Measurements from ENCODE around the gene OPCML. TPM values are rescaled to one million over a fixed set of nuclear protein-coding genes. Genes with fewer than 3 reads are reported as not detected.

The OPCML gene
- total RNA-seq, 3 donors from 2014 or later (not counting 1 experiment from before 2014, with no cell fraction given), result not detected

GRCh38 chr11:133070021-133070713 lies 462.1 kb downstream of the OPCML start:
- Mint-ChIP-seq H3K36me3 (no peaks in the 10 kb centered on the region), H3K4me3 (no peak overlapping the region), H3K27ac (no peak overlapping the region), H3K9me3 (no peaks in the 10 kb centered on the region), H3K4me1 (no peaks in the 10 kb centered on the region), H3K27me3 (ENCODE audit: low read depth in 2 of 2) (peaks cover 6 to 10% of the 10 kb centered on the region in 2 donors)
- no peaks in the 10 kb centered on the region for H3K27me3 ChIP-seq (ENCODE audit: control insufficient read depth, insufficient read depth, low read length)
- WGBS (ENCODE audit: insufficient coverage), result 37% methylated on average over 9 of the region's 11 CpGs
- H3K4me3 ChIP-seq (ENCODE audit: low read length), result no peak overlapping the region
- no peaks in the 10 kb centered on the region for H3K4me1 ChIP-seq (ENCODE audit: control insufficient read depth, insufficient read depth, low read length)
- no peak for ATAC-seq
- no peaks in the 10 kb centered on the region for H3K9me3 ChIP-seq (ENCODE audit: control insufficient read depth, insufficient read depth, low read length)
- no peak for TF ChIP-seq CTCF (IDR thresholded peaks at IDR 0.05)
- intact Hi-C loops (cut with micrococcal nuclease), result no loop called here
- no peak overlapping the region for H3K27ac ChIP-seq (ENCODE audit: low read length)
- no peak for DNase-seq
- no peaks in the 10 kb centered on the region for H3K36me3 ChIP-seq (ENCODE audit: control insufficient read depth, insufficient read depth, low read length)

GRCh38 chr11:133065847-133066485 lies 466.3 kb downstream of the OPCML start:
- intact Hi-C loops (cut with micrococcal nuclease), result no loop called here
- no peaks in the 10 kb centered on the region for H3K27me3 ChIP-seq (ENCODE audit: control insufficient read depth, insufficient read depth, low read length)
- no peak overlapping the region for H3K27ac ChIP-seq (ENCODE audit: low read length)
- no peak for ATAC-seq
- Mint-ChIP-seq H3K27me3 (ENCODE audit: low read depth in 2 of 2) (peaks cover 15 to 33% of the 10 kb centered on the region in 2 donors), H3K36me3 (no peaks in the 10 kb centered on the region), H3K9me3 (no peaks in the 10 kb centered on the region), H3K4me1 (peaks cover 0 to 4% of the 10 kb centered on the region in 2 donors), H3K27ac (no peak overlapping the region), H3K4me3 (no peak overlapping the region)
- H3K9me3 ChIP-seq (ENCODE audit: control insufficient read depth, insufficient read depth, low read length), result no peaks in the 10 kb centered on the region
- no peaks in the 10 kb centered on the region for H3K36me3 ChIP-seq (ENCODE audit: control insufficient read depth, insufficient read depth, low read length)
- WGBS (ENCODE audit: insufficient coverage), result 83% methylated on average over 12 of the region's 13 CpGs
- no peak for DNase-seq
- TF ChIP-seq CTCF (IDR thresholded peaks at IDR 0.05), result no peak
- H3K4me3 ChIP-seq (ENCODE audit: low read length), result no peak overlapping the region
- H3K4me1 ChIP-seq (ENCODE audit: control insufficient read depth, insufficient read depth, low read length), result no peaks in the 10 kb centered on the region

GRCh38 chr11:133064961-133065360 lies 467.3 kb downstream of the OPCML start:
- H3K27ac Mint-ChIP-seq, result no peak overlapping the region
- Histone ChIP-seq H3K4me3 (ENCODE audit: low read length) (no peak overlapping the region), H3K36me3 (ENCODE audit: control insufficient read depth, insufficient read depth, low read length) (no peaks in the 10 kb centered on the region), H3K27me3 (ENCODE audit: control insufficient read depth, insufficient read depth, low read length) (no peaks in the 10 kb centered on the region), H3K4me1 (ENCODE audit: control insufficient read depth, insufficient read depth, low read length) (no peaks in the 10 kb centered on the region), H3K9me3 (ENCODE audit: control insufficient read depth, insufficient read depth, low read length) (no peaks in the 10 kb centered on the region), H3K27ac (ENCODE audit: low read length) (no peak overlapping the region)
- no peaks in the 10 kb centered on the region for H3K9me3 Mint-ChIP-seq
- 78% methylated on average over 15 of the region's 15 CpGs for WGBS (ENCODE audit: insufficient coverage)
- intact Hi-C loops (cut with micrococcal nuclease), result no loop called here
- ATAC-seq (no peak), DNase-seq (no peak)
- H3K4me1 Mint-ChIP-seq, result peaks cover 0 to 4% of the 10 kb centered on the region in 2 donors
- no peaks in the 10 kb centered on the region for H3K36me3 Mint-ChIP-seq
- TF ChIP-seq CTCF (IDR thresholded peaks at IDR 0.05), result no peak
- H3K27me3 Mint-ChIP-seq (ENCODE audit: low read depth in 2 of 2), result peaks cover 15 to 33% of the 10 kb centered on the region in 2 donors
- no peak overlapping the region for H3K4me3 Mint-ChIP-seq

All from natural killer cell (primary cell).